ENCODE results near the gene SHOC2. TPM values are rescaled to one million over a fixed set of nuclear protein-coding genes. Genes with fewer than 3 reads are reported as not detected.

SHOC2 gene
- 100 to 1,000 TPM in 1 of 2 donors, 10 to 100 TPM in 1; 45.2 to 123 TPM for total RNA-seq
- 10 to 100 TPM; 41.3 to 52.4 TPM for polyA plus RNA-seq (ENCODE audit: insufficient read length in 2 of 2)
- long read RNA-seq, donor 1, transcript SHOC2-202 (9 exons, 3,943 nt): major isoform, 6 of 15 reads
- long read RNA-seq, donor 1, partial matches to known transcripts: 7 of 15 reads
- long read RNA-seq, donor 1, other reads (novel, unspliced or antisense): 0 of 15 reads
- long read RNA-seq, donor 2, partial matches to known transcripts: 24 of 29 reads
- long read RNA-seq, donor 2, other reads (novel, unspliced or antisense): 0 of 29 reads
- long read RNA-seq, donor 3, partial matches to known transcripts: 6 of 9 reads
- long read RNA-seq, donor 3, other reads (novel, unspliced or antisense): 0 of 9 reads
- long read RNA-seq, donor 4, transcript SHOC2-202 (9 exons, 3,943 nt): major isoform, 7 of 15 reads
- long read RNA-seq, donor 4, partial matches to known transcripts: 7 of 15 reads
- long read RNA-seq, donor 4, other reads (novel, unspliced or antisense): 0 of 15 reads

- H3K9me3 ChIP-seq (ENCODE audit: control insufficient read depth, insufficient read depth, low read length): no peaks in the 10 kb centered on the region
- peak within 1 kb of the TSS; percentile 100 for H3K27ac ChIP-seq (ENCODE audit: low read depth, low read length)
- H3K4me1 ChIP-seq (ENCODE audit: control insufficient read depth, insufficient read depth, low read length): no peaks in the 10 kb centered on the region
- DNase-seq (ENCODE audit: low read depth in 4 of 6, low spot score in 6 of 6): no peak
- peak within 1 kb of the TSS; percentile 81 for H3K4me3 ChIP-seq (ENCODE audit: low read depth, low read length)
- WGBS (ENCODE audit: insufficient coverage): 0% methylated on average over 43 of the region's 61 CpGs
- no peaks in the 10 kb centered on the region for H3K36me3 ChIP-seq (ENCODE audit: control insufficient read depth, insufficient read depth, low read length)
- H3K27me3 ChIP-seq (ENCODE audit: control insufficient read depth, insufficient read depth, low read length): no peaks in the 10 kb centered on the region
Observed at GRCh38 chr10:110919349-110919931, at the start of gene SHOC2. SHOC2 (plus strand) TSS chr10:110919604; CDS start chr10:110964359, 44,755 bp downstream.

GRCh38 chr10:110870823-110871297, 48.5 kb upstream of the SHOC2 start:
- DNase-seq (ENCODE audit: low read depth in 4 of 6, low spot score in 6 of 6): peak in 1 of 6 donors; percentile 10
- Histone ChIP-seq H3K4me1 (ENCODE audit: control insufficient read depth, insufficient read depth, low read length) (peaks cover 11% of the 10 kb centered on the region), H3K9me3 (ENCODE audit: control insufficient read depth, insufficient read depth, low read length) (no peaks in the 10 kb centered on the region), H3K27ac (ENCODE audit: low read depth, low read length) (peak overlapping the region; percentile 97), H3K36me3 (ENCODE audit: control insufficient read depth, insufficient read depth, low read length) (no peaks in the 10 kb centered on the region), H3K4me3 (ENCODE audit: low read depth, low read length) (peak overlapping the region; percentile 85), H3K27me3 (ENCODE audit: control insufficient read depth, insufficient read depth, low read length) (no peaks in the 10 kb centered on the region)
- WGBS (ENCODE audit: insufficient coverage): 70% methylated on average over 13 of the region's 13 CpGs

GRCh38 chr10:110871298-110872084, 47.9 kb upstream of the SHOC2 start, which contains the start of gene PDCD4:
PDCD4 (plus strand) TSS chr10:110871928; CDS start chr10:110876028, 4,100 bp downstream.
- Histone ChIP-seq H3K4me3 (ENCODE audit: low read depth, low read length) (peak within 1 kb of the TSS; percentile 85), H3K36me3 (ENCODE audit: control insufficient read depth, insufficient read depth, low read length) (no peaks in the 10 kb centered on the region), H3K9me3 (ENCODE audit: control insufficient read depth, insufficient read depth, low read length) (no peaks in the 10 kb centered on the region), H3K27ac (ENCODE audit: low read depth, low read length) (peak within 1 kb of the TSS; percentile 97), H3K4me1 (ENCODE audit: control insufficient read depth, insufficient read depth, low read length) (peaks cover 11% of the 10 kb centered on the region), H3K27me3 (ENCODE audit: control insufficient read depth, insufficient read depth, low read length) (no peaks in the 10 kb centered on the region)
- under 1% methylated on average over 44 of the region's 47 CpGs for WGBS (ENCODE audit: insufficient coverage)
- DNase-seq (ENCODE audit: low read depth in 4 of 6, low spot score in 6 of 6): peak; percentile 94 to 100 (median 98)

- H3K4me3 ChIP-seq (ENCODE audit: low read depth, low read length): peak overlapping the region; percentile 85
- no peaks in the 10 kb centered on the region for H3K27me3 ChIP-seq (ENCODE audit: control insufficient read depth, insufficient read depth, low read length)
- peak overlapping the region; percentile 97 for H3K27ac ChIP-seq (ENCODE audit: low read depth, low read length)
- peak; percentile 53 to 93 (median 69) for DNase-seq (ENCODE audit: low read depth in 4 of 6, low spot score in 6 of 6)
- WGBS (ENCODE audit: insufficient coverage): under 1% methylated on average over 48 of the region's 70 CpGs
- no peaks in the 10 kb centered on the region for H3K36me3 ChIP-seq (ENCODE audit: control insufficient read depth, insufficient read depth, low read length)
- peaks cover 11% of the 10 kb centered on the region for H3K4me1 ChIP-seq (ENCODE audit: control insufficient read depth, insufficient read depth, low read length)
- H3K9me3 ChIP-seq (ENCODE audit: control insufficient read depth, insufficient read depth, low read length): no peaks in the 10 kb centered on the region
Observed at GRCh38 chr10:110872145-110872983, 47.0 kb upstream of the SHOC2 start.

- WGBS (ENCODE audit: insufficient coverage): no CpG with 5 or more reads among the region's 16 CpGs
- H3K4me3 ChIP-seq (ENCODE audit: low read depth, low read length): peak overlapping the region; percentile 85
- H3K36me3 ChIP-seq (ENCODE audit: control insufficient read depth, insufficient read depth, low read length): no peaks in the 10 kb centered on the region
- no peaks in the 10 kb centered on the region for H3K27me3 ChIP-seq (ENCODE audit: control insufficient read depth, insufficient read depth, low read length)
- H3K9me3 ChIP-seq (ENCODE audit: control insufficient read depth, insufficient read depth, low read length): no peaks in the 10 kb centered on the region
- H3K27ac ChIP-seq (ENCODE audit: low read depth, low read length): peak overlapping the region; percentile 97
- peak in 3 of 6 donors; percentile 33 to 48 (median 35) for DNase-seq (ENCODE audit: low read depth in 4 of 6, low spot score in 6 of 6)
- H3K4me1 ChIP-seq (ENCODE audit: control insufficient read depth, insufficient read depth, low read length): peaks cover 11% of the 10 kb centered on the region
Observed at GRCh38 chr10:110872984-110873923, 46.1 kb upstream of the SHOC2 start.

DNA sequence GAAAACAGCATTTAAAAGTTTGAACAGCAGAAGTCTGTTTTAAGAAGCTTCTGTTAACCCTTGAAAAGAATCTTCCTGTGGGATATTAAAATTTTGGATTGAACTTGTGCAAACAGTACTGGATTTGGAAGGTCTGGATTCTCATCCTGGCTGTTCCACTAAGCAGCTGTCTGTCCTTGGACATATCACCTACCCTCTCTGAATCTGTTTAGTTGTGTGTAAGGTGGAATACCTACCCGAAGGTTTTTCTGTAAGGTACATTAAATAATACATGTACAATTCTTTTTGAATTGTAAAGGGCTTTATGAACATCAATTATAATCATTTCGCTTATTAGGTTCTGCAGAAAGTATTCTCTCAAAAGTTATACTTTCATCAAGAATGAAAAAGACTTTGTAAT, 45.5 kb upstream of the SHOC2 start:
- peak overlapping the region; percentile 97 for H3K27ac ChIP-seq (ENCODE audit: low read depth, low read length)
- no peaks in the 10 kb centered on the region for H3K9me3 ChIP-seq (ENCODE audit: control insufficient read depth, insufficient read depth, low read length)
- H3K4me3 ChIP-seq (ENCODE audit: low read depth, low read length): no peak overlapping the region
- H3K4me1 ChIP-seq (ENCODE audit: control insufficient read depth, insufficient read depth, low read length): peaks cover 11% of the 10 kb centered on the region
- no peaks in the 10 kb centered on the region for H3K36me3 ChIP-seq (ENCODE audit: control insufficient read depth, insufficient read depth, low read length)
- DNase-seq (ENCODE audit: low read depth in 4 of 6, low spot score in 6 of 6): no peak
- no CpG with 5 or more reads among the region's 2 CpGs for WGBS (ENCODE audit: insufficient coverage)
- H3K27me3 ChIP-seq (ENCODE audit: control insufficient read depth, insufficient read depth, low read length): no peaks in the 10 kb centered on the region

DNA sequence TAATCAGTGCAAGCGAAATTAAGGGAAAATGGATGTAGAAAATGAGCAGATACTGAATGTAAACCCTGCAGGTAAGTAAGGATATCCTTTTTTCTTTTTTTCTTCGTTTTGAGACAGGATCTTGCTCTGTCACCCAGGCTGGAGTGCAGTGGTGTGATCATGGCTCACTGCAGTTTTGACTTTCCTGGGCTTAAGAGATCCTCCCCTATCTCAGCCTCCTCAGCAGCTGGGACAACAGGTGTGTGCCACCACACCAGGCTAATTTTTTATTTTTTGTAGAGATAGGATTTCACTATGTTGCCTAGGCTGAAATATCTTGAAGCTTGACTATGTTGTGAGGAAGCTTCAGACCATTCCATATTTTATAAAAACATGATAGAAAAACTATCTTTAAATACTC, 43.4 kb upstream of the SHOC2 start:
- no peak overlapping the region for H3K4me3 ChIP-seq (ENCODE audit: low read depth, low read length)
- no CpG with 5 or more reads among the region's 2 CpGs for WGBS (ENCODE audit: insufficient coverage)
- no peak for DNase-seq (ENCODE audit: low read depth in 4 of 6, low spot score in 6 of 6)

DNA sequence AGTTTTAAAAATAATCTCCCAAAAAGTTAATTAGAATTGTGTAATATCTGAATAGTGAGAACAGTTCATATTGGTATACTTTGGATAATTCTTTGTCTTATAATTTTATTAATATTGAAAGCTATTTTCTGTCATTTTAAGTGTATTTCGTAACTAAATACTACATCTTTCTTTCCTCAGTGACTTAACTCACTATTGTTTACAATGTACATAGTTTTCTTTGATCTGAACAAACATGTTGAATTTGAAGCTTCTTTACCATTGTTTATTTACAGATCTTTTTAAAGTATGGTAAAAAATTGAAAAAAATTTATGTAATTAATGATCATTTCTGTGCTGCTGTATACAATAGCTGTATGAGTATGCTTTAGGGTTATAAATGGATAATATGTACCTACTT, 42.6 kb upstream of the SHOC2 start:
- H3K36me3 ChIP-seq (ENCODE audit: control insufficient read depth, insufficient read depth, low read length): peaks cover 4% of the 10 kb centered on the region
- H3K4me1 ChIP-seq (ENCODE audit: control insufficient read depth, insufficient read depth, low read length): no peaks in the 10 kb centered on the region
- no peaks in the 10 kb centered on the region for H3K27me3 ChIP-seq (ENCODE audit: control insufficient read depth, insufficient read depth, low read length)
- H3K9me3 ChIP-seq (ENCODE audit: control insufficient read depth, insufficient read depth, low read length): no peaks in the 10 kb centered on the region
- no peak for DNase-seq (ENCODE audit: low read depth in 4 of 6, low spot score in 6 of 6)
- no CpG with 5 or more reads among the region's 1 CpG for WGBS (ENCODE audit: insufficient coverage)
- H3K4me3 ChIP-seq (ENCODE audit: low read depth, low read length): no peak overlapping the region
- no peak overlapping the region for H3K27ac ChIP-seq (ENCODE audit: low read depth, low read length)

More for the DNA sequence above, 43.4 kb upstream of the SHOC2 start:
- Histone ChIP-seq H3K27me3 (ENCODE audit: control insufficient read depth, insufficient read depth, low read length) (no peaks in the 10 kb centered on the region), H3K9me3 (ENCODE audit: control insufficient read depth, insufficient read depth, low read length) (no peaks in the 10 kb centered on the region), H3K27ac (ENCODE audit: low read depth, low read length) (no peak overlapping the region), H3K4me1 (ENCODE audit: control insufficient read depth, insufficient read depth, low read length) (peaks cover 4% of the 10 kb centered on the region), H3K36me3 (ENCODE audit: control insufficient read depth, insufficient read depth, low read length) (peaks cover 4% of the 10 kb centered on the region)

All from spinal cord (tissue), 10 donors.